Non-pigmented ciliary epithelial cell (primary cell): ENCODE results near the gene GSK3B.
"Not testable (repeated sequence)": the region's sequence is repeated elsewhere in the genome, so short reads cannot be mapped to it uniquely, and the experiment has no call there.

Experiments
- DNase-seq: peaks from one replicate; pipeline ENCODE4 v3.0.0-alpha.2; 2010; ENCODE audit warnings: low read depth

The GSK3B gene

GRCh38 chr3:120053647-120054046 lies 40.6 kb downstream of the GSK3B start:
- DNase-seq, result not testable (repeated sequence)

GRCh38 chr3:120052677-120053076 lies 41.6 kb downstream of the GSK3B start:
- DNase-seq, result no peak

- no peak for DNase-seq
Measured at GRCh38 chr3:120052225-120052624, 42.0 kb downstream of the GSK3B start.

- DNase-seq, result not testable (repeated sequence)
Measured at GRCh38 chr3:120051570-120051969, 42.7 kb downstream of the GSK3B start.

- DNase-seq, result no peak
Measured at GRCh38 chr3:120049881-120050539, 44.2 kb downstream of the GSK3B start.

- DNase-seq, result no peak
Measured at GRCh38 chr3:120049072-120049471, 45.2 kb downstream of the GSK3B start.

- no peak for DNase-seq
Measured at GRCh38 chr3:120048355-120049041, 45.7 kb downstream of the GSK3B start.

- no peak for DNase-seq
Measured at GRCh38 chr3:120047686-120048085, 46.6 kb downstream of the GSK3B start.

GRCh38 chr3:120040813-120041377 lies 53.4 kb downstream of the GSK3B start:
- no peak for DNase-seq

- DNase-seq, result no peak
Measured at GRCh38 chr3:120039642-120040610, 54.3 kb downstream of the GSK3B start.

- no peak for DNase-seq
Measured at GRCh38 chr3:120033596-120033995, 60.7 kb downstream of the GSK3B start.

- DNase-seq, result no peak
Measured at GRCh38 chr3:120031561-120031960, 62.7 kb downstream of the GSK3B start.

- no peak for DNase-seq
Measured at GRCh38 chr3:120029749-120030148, 64.5 kb downstream of the GSK3B start.

- no peak for DNase-seq
Measured at GRCh38 chr3:120028271-120029047, 65.8 kb downstream of the GSK3B start.

- no peak for DNase-seq
Measured at GRCh38 chr3:120027226-120027625, 67.0 kb downstream of the GSK3B start.

GRCh38 chr3:120025520-120025919 lies 68.7 kb downstream of the GSK3B start:
- DNase-seq, result no peak

GRCh38 chr3:120024103-120024502 lies 70.1 kb downstream of the GSK3B start:
- no peak for DNase-seq

GRCh38 chr3:120022729-120023128 lies 71.5 kb downstream of the GSK3B start:
- peak; percentile 22 for DNase-seq

GRCh38 chr3:120021523-120021922 lies 72.7 kb downstream of the GSK3B start:
- DNase-seq, result no peak

- DNase-seq, result no peak
Measured at GRCh38 chr3:120018299-120018698, 75.9 kb downstream of the GSK3B start.

GRCh38 chr3:120017692-120018091 lies 76.6 kb downstream of the GSK3B start:
- DNase-seq, result no peak
